Sigmoid colon (tissue), 7 donors: ENCODE measurements around the gene GLYAT. TPM values are rescaled to one million over a fixed set of nuclear protein-coding genes. Genes with fewer than 3 reads are reported as not detected.
"Not testable (repeated sequence)": the region's sequence is repeated elsewhere in the genome, so short reads cannot be mapped to it uniquely, and the experiment has no call there.

Experiments used
- DNase-seq: peaks from one replicate; pipeline ENCODE4 v3.0.0-alpha.2; 2019
- H3K27ac ChIP-seq, 4 donors: fragments of 200-600 bp; sonication (generic); one replicate each; pipeline ENCODE4 v1.5.1; 2016 to 2019; ENCODE audit warnings: mild to moderate bottlenecking in 1 of 4
- H3K27me3 ChIP-seq, 3 donors: fragments of 200-600 bp; sonication (generic); one replicate each; pipeline ENCODE4 v1.5.1; 2019; ENCODE audit warnings: mild to moderate bottlenecking in 1 of 3
- H3K36me3 ChIP-seq, 4 donors: fragments of 200-600 bp; sonication (generic); one replicate each; pipeline ENCODE4 v1.5.1; 2016 to 2019
- H3K4me1 ChIP-seq, 4 donors: fragments of 200-600 bp; sonication (generic); one replicate each; pipeline ENCODE4 v1.5.1; 2017 to 2019
- H3K4me3 ChIP-seq, 4 donors: fragments of 200-600 bp; sonication (generic); one replicate each; pipeline ENCODE4 v1.5.1; 2017 to 2019; ENCODE audit warnings: mild to moderate bottlenecking in 2 of 4, moderate library complexity in 1 of 4
- H3K9me3 ChIP-seq, 4 donors: fragments of 200-600 bp in 3 of 4; sonication (generic) in 3 of 4; one replicate each; pipeline versions ENCODE4 v1.5.1 to v1.6.1; 2013 to 2019
- CTCF ChIP-seq, 4 experiments: fragments of 450-650 bp in 3 of 4; fragments of 200-600 bp in 1 of 4; IDR thresholded peaks; one replicate each; pipeline ENCODE4 v1.5.1; 2016 to 2019; ENCODE audit warnings: antibody characterized with exemption in 4 of 4, mild to moderate bottlenecking in 3 of 4, moderate library complexity in 2 of 4
- EP300 ChIP-seq, 4 donors: sonication (generic); formaldehyde crosslinking; IDR thresholded peaks; one replicate each; pipeline ENCODE4 v1.6.1; 2017; ENCODE audit warnings: antibody characterized with exemption in 4 of 4
- POLR2A ChIP-seq, 2 donors: fragments of 450-650 bp; IDR thresholded peaks; one replicate each; pipeline ENCODE4 v1.6.1; 2016; ENCODE audit warnings: antibody characterized with exemption in 2 of 2, mild to moderate bottlenecking in 2 of 2, moderate library complexity in 2 of 2
- POLR2AphosphoS5 ChIP-seq, 4 donors: sonication (generic); formaldehyde crosslinking; IDR thresholded peaks; one replicate each; pipeline ENCODE4 v1.6.1; 2017; ENCODE audit warnings: antibody characterized with exemption in 4 of 4
- WGBS, 2 donors: extraction: QIAGEN DNeasy Blood & Tissue Kit; methylation state at CpG; one replicate each; pipeline ENCODE4 v1.1.7; 2013; 5-methylcytosine and 5-hydroxymethylcytosine counted together
- intact Hi-C: fragments of 100-400 bp; cut with DNase I; formaldehyde crosslinking; loops from one replicate; pipeline ENCODE4 v1.15.1; 2023
- polyA plus RNA-seq, 3 donors: library from polyadenylated mRNA; stranded (reverse); fragments of 200-250 nt; gene quantifications; one replicate each; pipeline ENCODE4 v1.2.3, GENCODE V29; 2013
- total RNA-seq, 4 donors: library from RNA; depleted of rRNA; stranded (reverse); fragments of >200 nt; gene quantifications; one replicate each; pipeline ENCODE4 v1.1.0, GENCODE V29; 2016
- donor health status: healthy with polysubstance abuse.
- donor health status: Bipolar disorder and iron deficiency.
- donor health status: healthy.

The GLYAT gene
- total and polyA plus RNA-seq, 7 donors: 0.16 TPM; not detected in 6

- Histone ChIP-seq H3K9me3 (no peaks in the 10 kb centered on the region), H3K27ac (no peak overlapping the region), H3K27me3 (no peaks in the 10 kb centered on the region), H3K36me3 (no peaks in the 10 kb centered on the region), H3K4me3 (no peak overlapping the region), H3K4me1 (no peaks in the 10 kb centered on the region)
- DNase-seq: no peak
- intact Hi-C loops: no loop called here
- no peak for TF ChIP-seq POLR2AphosphoS5 (IDR thresholded peaks at IDR 0.05)
- TF ChIP-seq POLR2A (IDR thresholded peaks at IDR 0.05): no peak
- no peak for TF ChIP-seq EP300 (IDR thresholded peaks at IDR 0.05)
- TF ChIP-seq CTCF (IDR thresholded peaks at IDR 0.05): no peak
- WGBS, 2 donors: 100% methylated on average over 1 of the region's 1 CpG
Observed at GRCh38 chr11:58693026-58693425, 38.7 kb downstream of the GLYAT start.

GRCh38 chr11:58691675-58692074 is 40.1 kb downstream of the GLYAT start:
- DNase-seq: no peak
- no peak for TF ChIP-seq CTCF (IDR thresholded peaks at IDR 0.05)
- no peak for TF ChIP-seq POLR2AphosphoS5 (IDR thresholded peaks at IDR 0.05)
- no peak for TF ChIP-seq POLR2A (IDR thresholded peaks at IDR 0.05)
- no peak for TF ChIP-seq EP300 (IDR thresholded peaks at IDR 0.05)
- Histone ChIP-seq H3K9me3 (no peaks in the 10 kb centered on the region), H3K4me1 (no peaks in the 10 kb centered on the region), H3K27me3 (no peaks in the 10 kb centered on the region), H3K36me3 (no peaks in the 10 kb centered on the region), H3K27ac (no peak overlapping the region), H3K4me3 (no peak overlapping the region)
- intact Hi-C loops: no loop called here
- 59 to 78% methylated on average over 5 of the region's 5 CpGs for WGBS, 2 donors

GRCh38 chr11:58688789-58689503 is 42.8 kb downstream of the GLYAT start:
- intact Hi-C loops: no loop called here
- Histone ChIP-seq H3K27me3 (no peaks in the 10 kb centered on the region), H3K27ac (no peak overlapping the region), H3K4me3 (no peak overlapping the region), H3K9me3 (no peaks in the 10 kb centered on the region), H3K36me3 (no peaks in the 10 kb centered on the region), H3K4me1 (no peaks in the 10 kb centered on the region)
- DNase-seq: no peak
- TF ChIP-seq POLR2A (IDR thresholded peaks at IDR 0.05) (no peak), EP300 (IDR thresholded peaks at IDR 0.05) (no peak), POLR2AphosphoS5 (IDR thresholded peaks at IDR 0.05) (no peak), CTCF (IDR thresholded peaks at IDR 0.05) (no peak)
- 67 to 79% methylated on average over 4 of the region's 4 CpGs for WGBS, 2 donors

GRCh38 chr11:58685973-58686722 is 45.6 kb downstream of the GLYAT start:
- Histone ChIP-seq H3K27me3 (no peaks in the 10 kb centered on the region), H3K36me3 (no peaks in the 10 kb centered on the region), H3K9me3 (peaks cover 0 to 2% (median 0%) of the 10 kb centered on the region in 4 donors), H3K4me1 (no peaks in the 10 kb centered on the region), H3K4me3 (no peak overlapping the region), H3K27ac (no peak overlapping the region)
- DNase-seq: no peak
- TF ChIP-seq POLR2A (IDR thresholded peaks at IDR 0.05) (no peak), CTCF (IDR thresholded peaks at IDR 0.05) (no peak), EP300 (IDR thresholded peaks at IDR 0.05) (no peak), POLR2AphosphoS5 (IDR thresholded peaks at IDR 0.05) (no peak)
- intact Hi-C loops: no loop called here
- 59 to 71% methylated on average over 9 of the region's 9 CpGs for WGBS, 2 donors

GRCh38 chr11:58682660-58683059 is 49.1 kb downstream of the GLYAT start:
- WGBS, 2 donors: 87 to 90% methylated on average over 3 of the region's 3 CpGs
- intact Hi-C loops: not testable (repeated sequence)

GRCh38 chr11:58677536-58677935 is 54.2 kb downstream of the GLYAT start:
- H3K9me3 ChIP-seq, DNase-seq, H3K27ac ChIP-seq, H3K27me3 ChIP-seq, H3K4me3 ChIP-seq, H3K36me3 ChIP-seq, H3K4me1 ChIP-seq: not testable (repeated sequence)
- WGBS, 2 donors: 83 to 86% methylated on average over 1 of the region's 1 CpG
- intact Hi-C loops: loop anchor here (5.0 kb wide), 1 partner anchor 100 kb away; the partner anchor contains the start of genes LPXN and ZFP91

More at GRCh38 chr11:58682660-58683059, 49.1 kb downstream of the GLYAT start:
- not testable (repeated sequence) for H3K36me3 ChIP-seq, DNase-seq, H3K27me3 ChIP-seq, H3K4me1 ChIP-seq, H3K27ac ChIP-seq, H3K9me3 ChIP-seq, H3K4me3 ChIP-seq
